Measurements from ENCODE around the gene GPR12.

DNA sequence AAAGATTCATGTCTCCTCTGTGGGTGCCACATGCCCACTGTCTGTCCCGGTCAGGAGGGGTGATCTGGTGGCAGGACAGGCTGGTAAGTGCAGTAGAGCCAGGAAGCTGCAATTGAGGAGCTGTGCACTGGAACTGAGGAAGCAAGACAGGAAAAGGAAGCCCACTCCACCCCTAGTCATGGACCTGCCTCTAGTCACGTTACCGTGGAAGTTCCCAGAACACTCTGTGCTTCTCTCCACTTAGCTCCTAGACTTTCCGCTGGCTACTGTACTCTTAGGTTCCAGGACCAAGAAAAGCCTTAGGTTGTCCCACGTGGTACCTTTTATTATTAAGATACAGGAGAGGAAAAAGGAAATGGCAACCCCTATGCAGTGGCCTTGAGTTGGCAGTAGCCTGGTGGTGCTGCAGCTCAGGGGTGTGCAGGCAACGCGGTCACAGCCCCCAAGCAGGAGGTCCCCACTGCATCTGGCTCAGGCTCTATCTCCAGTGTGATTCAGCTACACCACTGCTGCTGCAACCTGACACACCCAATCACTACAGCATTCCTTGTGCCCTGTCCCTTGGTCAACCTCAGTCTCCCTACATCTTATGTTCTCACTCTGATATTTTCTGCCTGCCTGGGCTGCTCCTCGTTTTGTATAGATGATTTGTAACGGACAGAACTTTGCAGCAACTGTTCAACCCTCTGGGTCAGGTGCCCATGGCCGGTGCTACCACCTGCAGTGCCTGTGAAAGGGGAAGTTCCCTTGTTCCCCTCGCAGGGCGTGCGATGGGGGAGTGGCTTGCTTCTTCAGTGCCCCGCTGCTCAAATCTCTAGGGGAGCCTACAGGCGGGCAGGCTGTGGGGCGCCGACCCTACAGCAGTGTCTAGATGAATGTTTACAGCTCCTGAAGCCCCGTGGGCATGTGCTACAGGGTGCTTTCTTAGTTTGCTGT lies 24.4 kb upstream of the GPR12 start:
- TF ChIP-seq, protein P1, sequence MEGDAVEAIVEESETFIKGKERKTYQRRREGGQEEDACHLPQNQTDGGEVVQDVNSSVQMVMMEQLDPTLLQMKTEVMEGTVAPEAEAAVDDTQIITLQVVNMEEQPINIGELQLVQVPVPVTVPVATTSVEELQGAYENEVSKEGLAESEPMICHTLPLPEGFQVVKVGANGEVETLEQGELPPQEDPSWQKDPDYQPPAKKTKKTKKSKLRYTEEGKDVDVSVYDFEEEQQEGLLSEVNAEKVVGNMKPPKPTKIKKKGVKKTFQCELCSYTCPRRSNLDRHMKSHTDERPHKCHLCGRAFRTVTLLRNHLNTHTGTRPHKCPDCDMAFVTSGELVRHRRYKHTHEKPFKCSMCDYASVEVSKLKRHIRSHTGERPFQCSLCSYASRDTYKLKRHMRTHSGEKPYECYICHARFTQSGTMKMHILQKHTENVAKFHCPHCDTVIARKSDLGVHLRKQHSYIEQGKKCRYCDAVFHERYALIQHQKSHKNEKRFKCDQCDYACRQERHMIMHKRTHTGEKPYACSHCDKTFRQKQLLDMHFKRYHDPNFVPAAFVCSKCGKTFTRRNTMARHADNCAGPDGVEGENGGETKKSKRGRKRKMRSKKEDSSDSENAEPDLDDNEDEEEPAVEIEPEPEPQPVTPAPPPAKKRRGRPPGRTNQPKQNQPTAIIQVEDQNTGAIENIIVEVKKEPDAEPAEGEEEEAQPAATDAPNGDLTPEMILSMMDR (conservative IDR thresholded peaks at IDR 0.05; ENCODE audit: low read length) = no peak
- TF ChIP-seq EZH2phosphoT487 (IDR thresholded peaks at IDR 0.05; ENCODE audit: borderline replicate concordance, low read depth, low read length) = no peak
